ENCODE measurements around the gene DIAPH2.

DNA sequence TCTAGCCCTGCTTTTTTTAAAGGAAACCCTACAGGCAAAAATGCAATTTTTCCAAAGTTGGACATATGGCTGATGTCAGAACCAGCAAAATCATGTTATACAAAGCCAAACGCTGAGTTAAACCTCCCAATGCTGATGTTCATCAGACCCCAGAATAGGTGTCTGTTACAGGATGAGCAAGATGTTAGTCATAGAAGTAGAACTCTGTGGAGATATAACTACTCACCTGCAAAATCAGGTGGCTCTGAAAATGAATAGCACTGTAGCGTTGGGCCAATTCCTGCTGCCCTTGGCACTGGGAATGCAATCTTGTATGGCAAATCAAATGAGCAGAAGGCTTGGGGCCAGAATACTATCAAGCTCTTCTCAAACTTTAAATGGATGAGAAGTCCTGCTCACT is 833.1 kb downstream of the DIAPH2 start:
- TF ChIP-seq CTCF (IDR thresholded peaks at IDR 0.05) (no peak), EZH2 (IDR thresholded peaks at IDR 0.05; ENCODE audit: borderline replicate concordance, insufficient read depth, low read depth, low read length, poor library complexity, severe bottlenecking) (no peak)

All from B cell (primary cell).